OCI-LY1 (cell line): Measurements from ENCODE around the gene NTMT2.

Experiments
- H2AFZ ChIP-seq: fragments of 200-600 bp; sonication (generic), shearing (Covaris generic); 2 replicates; pipeline ENCODE4 v1.6.0; 2014; ENCODE audit warnings: antibody characterized with exemption, mild to moderate bottlenecking, low read length
- H3F3A ChIP-seq: fragments of 200-600 bp; sonication (generic), shearing (Covaris generic); 2 replicates; pipeline ENCODE4 v1.6.0; 2014; ENCODE audit warnings: mild to moderate bottlenecking, antibody characterized with exemption, low read length, moderate library complexity; ENCODE audit not compliant: insufficient read depth
- H3K27ac ChIP-seq: fragments of 200-600 bp; sonication (generic); 2 replicates; pipeline ENCODE4 v1.5.1; 2014; ENCODE audit warnings: low read length, mixed run types, mild to moderate bottlenecking, low read depth; ENCODE audit not compliant: poor library complexity, severe bottlenecking
- H3K27me3 ChIP-seq: fragments of 200-600 bp; sonication (generic); 2 replicates; pipeline ENCODE4 v1.6.0; 2014; ENCODE audit warnings: antibody characterized with exemption, mild to moderate bottlenecking, low read length, moderate library complexity; ENCODE audit not compliant: insufficient read depth
- H3K36me3 ChIP-seq: fragments of 200-600 bp; sonication (generic); 2 replicates; pipeline ENCODE4 v1.6.1; 2014; ENCODE audit warnings: mild to moderate bottlenecking, antibody characterized with exemption, low read length, moderate library complexity, mixed read lengths; ENCODE audit not compliant: insufficient read depth
- H3K4me1 ChIP-seq: fragments of 200-600 bp; sonication (generic); 2 replicates; pipeline ENCODE4 v1.5.1; 2014; ENCODE audit warnings: mild to moderate bottlenecking, low read length, moderate library complexity; ENCODE audit not compliant: insufficient read depth, severe bottlenecking
- H3K4me2 ChIP-seq: fragments of 200-600 bp; sonication (generic), shearing (Covaris generic); 2 replicates; pipeline ENCODE4 v1.6.1; 2014; ENCODE audit warnings: low read length
- H3K4me3 ChIP-seq: fragments of 200-600 bp; sonication (generic); 2 replicates; pipeline ENCODE4 v1.5.1; 2014; ENCODE audit warnings: low read length, low read depth, mild to moderate bottlenecking, mixed read lengths; ENCODE audit not compliant: poor library complexity, severe bottlenecking
- H3K79me2 ChIP-seq: fragments of 200-600 bp; shearing (Covaris generic); 2 replicates; pipeline ENCODE4 v1.6.1; 2016; ENCODE audit warnings: mixed run types, low read length, mixed read lengths; ENCODE audit not compliant: insufficient read depth
- H3K9ac ChIP-seq: fragments of 200-600 bp; sonication (generic), shearing (Covaris generic); 2 replicates; pipeline ENCODE4 v1.6.1; 2014; ENCODE audit warnings: mild to moderate bottlenecking, low read length, mixed read lengths
- H3K9me2 ChIP-seq: fragments of 200-600 bp; sonication (generic), shearing (Covaris generic); 2 replicates; pipeline ENCODE4 v1.6.1; 2014; ENCODE audit warnings: low read depth, mild to moderate bottlenecking, low read length, mixed read lengths
- H3K9me3 ChIP-seq: fragments of 200-600 bp; shearing (Covaris generic); 2 replicates; pipeline ENCODE4 v1.6.1; 2014; ENCODE audit warnings: low read length, mixed read lengths
- H4K20me1 ChIP-seq: fragments of 200-600 bp; sonication (generic), shearing (Covaris generic); 2 replicates; pipeline ENCODE4 v1.6.0; 2016; ENCODE audit warnings: mild to moderate bottlenecking, low read length; ENCODE audit not compliant: insufficient read depth
- CTCF ChIP-seq: fragments of 200-600 bp; sonication (generic), shearing (Covaris generic); IDR thresholded peaks from 2 replicates; pipeline ENCODE4 v1.5.1; 2017; ENCODE audit warnings: mild to moderate bottlenecking, antibody characterized with exemption, low read length, moderate library complexity, mixed read lengths
- EZH2 ChIP-seq: fragments of 200-600 bp; sonication (generic), shearing (Covaris generic); IDR thresholded peaks from 2 replicates; pipeline ENCODE4 v1.8.0; 2017; ENCODE audit warnings: borderline replicate concordance, mixed run types, mild to moderate bottlenecking, antibody characterized with exemption, low read length, moderate library complexity, mixed read lengths

NTMT2 gene

GRCh38 chr1:170182442-170182841 is 36.7 kb downstream of the NTMT2 start:
- no peak overlapping the region for H3K9ac ChIP-seq
- H3K9me3 ChIP-seq, result no peaks in the 10 kb centered on the region
- H3K27ac ChIP-seq, result no peak overlapping the region
- H3K36me3 ChIP-seq, result no peaks in the 10 kb centered on the region
- H2AFZ ChIP-seq, result no peak overlapping the region
- H3F3A ChIP-seq, result no peaks in the 10 kb centered on the region
- H4K20me1 ChIP-seq, result no peaks in the 10 kb centered on the region
- H3K27me3 ChIP-seq, result no peaks in the 10 kb centered on the region
- H3K4me1 ChIP-seq, result no peaks in the 10 kb centered on the region
- H3K79me2 ChIP-seq, result no peaks in the 10 kb centered on the region
- H3K4me3 ChIP-seq, result no peak overlapping the region
- H3K9me2 ChIP-seq, result no peaks in the 10 kb centered on the region
- H3K4me2 ChIP-seq, result no peak overlapping the region
- TF ChIP-seq EZH2 (no peak), CTCF (no peak)

GRCh38 chr1:170192546-170192945 is 46.8 kb downstream of the NTMT2 start:
- TF ChIP-seq CTCF (no peak), EZH2 (no peak)
- Histone ChIP-seq H3K36me3 (no peaks in the 10 kb centered on the region), H3K27ac (no peak overlapping the region), H3K4me3 (no peak overlapping the region), H3K9ac (no peak overlapping the region), H3K27me3 (no peaks in the 10 kb centered on the region), H3K4me1 (no peaks in the 10 kb centered on the region), H3K4me2 (no peak overlapping the region), H3F3A (no peaks in the 10 kb centered on the region), H2AFZ (no peak overlapping the region), H4K20me1 (no peaks in the 10 kb centered on the region), H3K9me2 (no peaks in the 10 kb centered on the region), H3K79me2 (no peaks in the 10 kb centered on the region), H3K9me3 (no peaks in the 10 kb centered on the region)

- Histone ChIP-seq H3K4me1 (no peaks in the 10 kb centered on the region), H3K27me3 (no peaks in the 10 kb centered on the region), H4K20me1 (no peaks in the 10 kb centered on the region)
These were observed 48.7 kb downstream of the NTMT2 start for GRCh38 chr1:170194451-170194850.

More at GRCh38 chr1:170194451-170194850, 48.7 kb downstream of the NTMT2 start:
- no peak overlapping the region for H3K4me3 ChIP-seq
- no peak overlapping the region for H3K27ac ChIP-seq
- no peaks in the 10 kb centered on the region for H3K9me2 ChIP-seq
- H3F3A ChIP-seq, result no peaks in the 10 kb centered on the region
- H3K9ac ChIP-seq, result no peak overlapping the region
- no peaks in the 10 kb centered on the region for H3K9me3 ChIP-seq
- H2AFZ ChIP-seq, result no peak overlapping the region
- H3K36me3 ChIP-seq, result no peaks in the 10 kb centered on the region
- no peaks in the 10 kb centered on the region for H3K79me2 ChIP-seq
- no peak overlapping the region for H3K4me2 ChIP-seq
- no peak for TF ChIP-seq EZH2
- no peak for TF ChIP-seq CTCF
